ENCODE results near the gene RFXANK. TPM values are rescaled to one million over a fixed set of nuclear protein-coding genes. Genes with fewer than 3 reads are reported as not detected.

RFXANK gene
- polyA plus RNA-seq, 1 experiment, result 53.3 TPM

GRCh38 chr19:19229701-19230100 lies 37.6 kb downstream of the RFXANK start:
- Histone ChIP-seq H3K9me3 (ENCODE audit: control insufficient read depth, insufficient read depth, low read length) (peaks cover 10% of the 10 kb centered on the region), H3K27ac (ENCODE audit: low read depth, low read length) (no peak overlapping the region), H3K27me3 (ENCODE audit: control insufficient read depth, insufficient read depth, low read length) (peaks cover 7% of the 10 kb centered on the region), H3K4me3 (ENCODE audit: low read depth, low read length) (no peak overlapping the region)
- DNase-seq (ENCODE audit: low read depth, low spot score), result no peak
- ChIA-PET POLR2A (no interaction called here), CTCF (no interaction called here)
- no peak for TF ChIP-seq CTCF (IDR thresholded peaks at IDR 0.05; ENCODE audit: low read depth, low read length)

GRCh38 chr19:19230999-19231398 lies 38.9 kb downstream of the RFXANK start:
- CTCF ChIA-PET, result no interaction called here
- Histone ChIP-seq H3K9me3 (ENCODE audit: control insufficient read depth, insufficient read depth, low read length) (peaks cover 14% of the 10 kb centered on the region), H3K27me3 (ENCODE audit: control insufficient read depth, insufficient read depth, low read length) (peaks cover 7% of the 10 kb centered on the region), H3K4me3 (ENCODE audit: low read depth, low read length) (no peak overlapping the region), H3K27ac (ENCODE audit: low read depth, low read length) (no peak overlapping the region)
- no peak for TF ChIP-seq CTCF (IDR thresholded peaks at IDR 0.05; ENCODE audit: low read depth, low read length)
- POLR2A ChIA-PET, result no interaction called here
- DNase-seq (ENCODE audit: low read depth, low spot score), result no peak

GRCh38 chr19:19232261-19232721 lies 40.2 kb downstream of the RFXANK start:
- POLR2A ChIA-PET, result no interaction called here
- Histone ChIP-seq H3K27ac (ENCODE audit: low read depth, low read length) (no peak overlapping the region), H3K4me3 (ENCODE audit: low read depth, low read length) (no peak overlapping the region), H3K9me3 (ENCODE audit: control insufficient read depth, insufficient read depth, low read length) (peaks cover 14% of the 10 kb centered on the region), H3K27me3 (ENCODE audit: control insufficient read depth, insufficient read depth, low read length) (peaks cover 5% of the 10 kb centered on the region)
- no peak for TF ChIP-seq CTCF (IDR thresholded peaks at IDR 0.05; ENCODE audit: low read depth, low read length)
- CTCF ChIA-PET, result no interaction called here
- no peak for DNase-seq (ENCODE audit: low read depth, low spot score)

GRCh38 chr19:19234220-19234816 lies 42.3 kb downstream of the RFXANK start:
- no peak for TF ChIP-seq CTCF (IDR thresholded peaks at IDR 0.05; ENCODE audit: low read depth, low read length)
- no peak for DNase-seq (ENCODE audit: low read depth, low spot score)
- Histone ChIP-seq H3K9me3 (ENCODE audit: control insufficient read depth, insufficient read depth, low read length) (peaks cover 14% of the 10 kb centered on the region), H3K4me3 (ENCODE audit: low read depth, low read length) (no peak overlapping the region), H3K27me3 (ENCODE audit: control insufficient read depth, insufficient read depth, low read length) (peaks cover 4% of the 10 kb centered on the region), H3K27ac (ENCODE audit: low read depth, low read length) (no peak overlapping the region)
- CTCF ChIA-PET, result interaction anchor here (1.6 kb wide), 1 partner anchor 9 kb away, joined by 3 read pairs; no protein-coding TSS in a partner anchor
- POLR2A ChIA-PET, result no interaction called here

- Histone ChIP-seq H3K27me3 (ENCODE audit: control insufficient read depth, insufficient read depth, low read length) (peaks cover 3% of the 10 kb centered on the region), H3K4me3 (ENCODE audit: low read depth, low read length) (no peak overlapping the region), H3K27ac (ENCODE audit: low read depth, low read length) (no peak overlapping the region), H3K9me3 (ENCODE audit: control insufficient read depth, insufficient read depth, low read length) (peaks cover 14% of the 10 kb centered on the region)
- TF ChIP-seq CTCF (IDR thresholded peaks at IDR 0.05; ENCODE audit: low read depth, low read length), result no peak
- POLR2A ChIA-PET, result no interaction called here
- CTCF ChIA-PET, result no interaction called here
- DNase-seq (ENCODE audit: low read depth, low spot score), result no peak
These were observed 44.1 kb downstream of the RFXANK start for GRCh38 chr19:19236173-19236572.
